Lower leg skin (tissue), 4 donors: ENCODE results near the gene ZNF211. TPM values are rescaled to one million over a fixed set of nuclear protein-coding genes. Genes with fewer than 3 reads are reported as not detected.

ENCODE experiments used
- DNase-seq, 2 donors: peaks; one replicate each; pipeline ENCODE4 v3.0.0-alpha.2; 2019; ENCODE audit warnings: low spot score in 2 of 2
- H3K4me3 ChIP-seq: fragments of 200-600 bp; sonication (generic); 2 replicates; pipeline ENCODE4 v1.5.1; 2017; ENCODE audit warnings: mild to moderate bottlenecking, low read depth; ENCODE audit not compliant: poor library complexity, severe bottlenecking
- POLR2A ChIP-seq, 2 donors: fragments of 450-650 bp; IDR thresholded peaks; one replicate each; pipeline ENCODE4 v1.6.1; 2016 to 2017; ENCODE audit warnings: antibody characterized with exemption in 2 of 2, mild to moderate bottlenecking in 1 of 2, moderate library complexity in 1 of 2
- WGBS, 2 donors: methylation state at CpG; one replicate each; pipeline ENCODE4 v1.1.5; 2018; 5-methylcytosine and 5-hydroxymethylcytosine counted together
- intact Hi-C: fragments of 100-400 bp; cut with DNase I; formaldehyde crosslinking; loops from one replicate; pipeline ENCODE4 v1.15.0; 2023; ENCODE audit warnings: low total_unique reads
- total RNA-seq, 4 donors: library from RNA; depleted of rRNA; stranded (reverse); fragments of >200 nt; gene quantifications; one replicate each; pipeline ENCODE4 v1.1.0, GENCODE V29; 2016
- TF ChIP-seq, protein P1 (sequence below), 3 donors: fragments of 450-650 bp; IDR thresholded peaks; one replicate each; pipeline ENCODE4 v1.5.1; 2016; ENCODE audit warnings: antibody characterized with exemption in 3 of 3, mild to moderate bottlenecking in 3 of 3, moderate library complexity in 2 of 3

The ZNF211 gene
- total RNA-seq, 4 donors from 2014 or later: 12.9 to 33.5 (median 17.7) TPM

DNA sequence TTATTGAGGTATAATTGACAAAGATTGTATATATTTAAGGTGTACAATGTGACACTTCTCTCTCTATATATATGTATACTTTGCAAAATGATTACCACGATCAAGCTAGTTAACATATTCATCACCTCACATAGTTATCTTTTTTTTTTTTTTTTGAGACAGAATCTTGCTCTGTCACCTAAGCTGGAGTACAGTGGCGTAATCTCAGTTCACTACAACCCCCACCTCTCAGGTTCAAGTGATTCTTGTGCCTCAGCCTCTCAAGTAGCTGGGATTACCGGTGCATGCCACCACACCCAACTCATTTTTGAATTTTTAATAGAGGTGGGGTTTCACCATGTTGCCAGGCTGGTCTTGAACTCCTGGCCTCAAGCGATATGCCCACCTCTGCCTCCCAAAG lies 39.5 kb downstream of the ZNF211 start:
- no peak for TF ChIP-seq POLR2A (IDR thresholded peaks at IDR 0.05)
- TF ChIP-seq, protein P1, sequence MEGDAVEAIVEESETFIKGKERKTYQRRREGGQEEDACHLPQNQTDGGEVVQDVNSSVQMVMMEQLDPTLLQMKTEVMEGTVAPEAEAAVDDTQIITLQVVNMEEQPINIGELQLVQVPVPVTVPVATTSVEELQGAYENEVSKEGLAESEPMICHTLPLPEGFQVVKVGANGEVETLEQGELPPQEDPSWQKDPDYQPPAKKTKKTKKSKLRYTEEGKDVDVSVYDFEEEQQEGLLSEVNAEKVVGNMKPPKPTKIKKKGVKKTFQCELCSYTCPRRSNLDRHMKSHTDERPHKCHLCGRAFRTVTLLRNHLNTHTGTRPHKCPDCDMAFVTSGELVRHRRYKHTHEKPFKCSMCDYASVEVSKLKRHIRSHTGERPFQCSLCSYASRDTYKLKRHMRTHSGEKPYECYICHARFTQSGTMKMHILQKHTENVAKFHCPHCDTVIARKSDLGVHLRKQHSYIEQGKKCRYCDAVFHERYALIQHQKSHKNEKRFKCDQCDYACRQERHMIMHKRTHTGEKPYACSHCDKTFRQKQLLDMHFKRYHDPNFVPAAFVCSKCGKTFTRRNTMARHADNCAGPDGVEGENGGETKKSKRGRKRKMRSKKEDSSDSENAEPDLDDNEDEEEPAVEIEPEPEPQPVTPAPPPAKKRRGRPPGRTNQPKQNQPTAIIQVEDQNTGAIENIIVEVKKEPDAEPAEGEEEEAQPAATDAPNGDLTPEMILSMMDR (IDR thresholded peaks at IDR 0.05): no peak
- no peak overlapping the region for H3K4me3 ChIP-seq
- 84 to 85% methylated on average over 4 of the region's 4 CpGs for WGBS, 2 donors
- DNase-seq: no peak
- intact Hi-C loops: no loop called here

- DNase-seq: no peak
- H3K4me3 ChIP-seq: no peak overlapping the region
- WGBS, 2 donors: 71 to 75% methylated on average over 2 of the region's 2 CpGs
- TF ChIP-seq, protein P1 (IDR thresholded peaks at IDR 0.05): no peak
- no peak for TF ChIP-seq POLR2A (IDR thresholded peaks at IDR 0.05)
- intact Hi-C loops: no loop called here
Observed at GRCh38 chr19:57675881-57676280, 42.9 kb downstream of the ZNF211 start.

GRCh38 chr19:57682226-57682766 lies 49.3 kb downstream of the ZNF211 start:
- WGBS, 2 donors: 3 to 5% methylated on average over 16 to 19 of the region's 19 CpGs
- H3K4me3 ChIP-seq: peak overlapping the region; percentile 89
- no peak for TF ChIP-seq POLR2A (IDR thresholded peaks at IDR 0.05)
- TF ChIP-seq, protein P1 (IDR thresholded peaks at IDR 0.05): no peak
- intact Hi-C loops: no loop called here
- DNase-seq: no peak

DNA sequence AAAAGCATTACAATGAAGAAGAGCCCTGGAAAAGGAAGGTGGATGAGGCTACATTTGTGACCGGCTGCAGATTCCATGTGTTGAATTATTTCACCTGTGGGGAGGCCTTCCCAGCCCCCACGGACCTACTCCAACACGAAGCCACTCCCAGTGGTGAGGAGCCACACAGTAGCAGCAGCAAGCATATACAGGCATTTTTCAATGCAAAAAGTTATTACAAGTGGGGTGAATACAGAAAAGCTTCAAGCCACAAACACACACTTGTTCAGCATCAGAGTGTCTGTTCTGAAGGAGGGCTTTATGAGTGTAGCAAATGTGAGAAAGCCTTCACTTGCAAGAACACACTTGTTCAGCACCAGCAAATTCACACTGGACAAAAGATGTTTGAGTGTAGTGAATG lies 53.8 kb downstream of the ZNF211 start:
- TF ChIP-seq, protein P1 (IDR thresholded peaks at IDR 0.05): no peak
- TF ChIP-seq POLR2A (IDR thresholded peaks at IDR 0.05): no peak
- intact Hi-C loops: no loop called here
- no peak overlapping the region for H3K4me3 ChIP-seq
- 96 to 98% methylated on average over 3 of the region's 3 CpGs for WGBS, 2 donors
- DNase-seq: no peak

GRCh38 chr19:57687363-57688010 lies 54.5 kb downstream of the ZNF211 start:
- H3K4me3 ChIP-seq: no peak overlapping the region
- DNase-seq: no peak
- WGBS, 2 donors: 90 to 95% methylated on average over 12 of the region's 12 CpGs
- no peak for TF ChIP-seq POLR2A (IDR thresholded peaks at IDR 0.05)
- TF ChIP-seq, protein P1 (IDR thresholded peaks at IDR 0.05): no peak
- intact Hi-C loops: no loop called here
